ENCODE results near the gene BOK.

BOK gene

GRCh38 chr2:241538838-241539615 is 19.5 kb upstream of the BOK start:
- no peak for FAIRE-seq
- DNase-seq (ENCODE audit: low spot score): no peak

- DNase-seq (ENCODE audit: low spot score): no peak
- no peak for FAIRE-seq
Measured at GRCh38 chr2:241539616-241540374, 18.8 kb upstream of the BOK start.

- FAIRE-seq: no peak
Measured at GRCh38 chr2:241540401-241540770, 18.2 kb upstream of the BOK start.

GRCh38 chr2:241540771-241541561 is 17.6 kb upstream of the BOK start:
- FAIRE-seq (peak; percentile 79), DNase-seq (ENCODE audit: low spot score) (peak; percentile 79)

More at GRCh38 chr2:241540401-241540770, 18.2 kb upstream of the BOK start:
- no peak for DNase-seq (ENCODE audit: low spot score)

GRCh38 chr2:241541564-241542277 is 16.8 kb upstream of the BOK start:
- no peak for FAIRE-seq
- no peak for DNase-seq (ENCODE audit: low spot score)

GRCh38 chr2:241542278-241542605 is 16.3 kb upstream of the BOK start:
- no peak for FAIRE-seq
- DNase-seq (ENCODE audit: low spot score): no peak

GRCh38 chr2:241545106-241545505 is 13.4 kb upstream of the BOK start:
- DNase-seq (ENCODE audit: low spot score) (peak; percentile 61), FAIRE-seq (no peak)

GRCh38 chr2:241545523-241546473 is 12.7 kb upstream of the BOK start:
- FAIRE-seq: peak; percentile 99
- no peak for DNase-seq (ENCODE audit: low spot score)

- FAIRE-seq (peak; percentile 94), DNase-seq (ENCODE audit: low spot score) (peak; percentile 84)
Measured at GRCh38 chr2:241546771-241547498, 11.6 kb upstream of the BOK start.

GRCh38 chr2:241547781-241548450 is 10.6 kb upstream of the BOK start:
- no peak for FAIRE-seq
- no peak for DNase-seq (ENCODE audit: low spot score)

- DNase-seq (ENCODE audit: low spot score) (no peak), FAIRE-seq (no peak)
Measured at GRCh38 chr2:241548451-241548835, 10.1 kb upstream of the BOK start.

GRCh38 chr2:241550616-241551580 is 7.6 kb upstream of the BOK start:
- no peak for FAIRE-seq
- no peak for DNase-seq (ENCODE audit: low spot score)

GRCh38 chr2:241551599-241551997 is 6.9 kb upstream of the BOK start:
- FAIRE-seq (no peak), DNase-seq (ENCODE audit: low spot score) (no peak)

GRCh38 chr2:241551998-241552737 is 6.4 kb upstream of the BOK start:
- no peak for FAIRE-seq

GRCh38 chr2:241553512-241553830 is 5.1 kb upstream of the BOK start:
- FAIRE-seq: no peak
- DNase-seq (ENCODE audit: low spot score): no peak

More at GRCh38 chr2:241551998-241552737, 6.4 kb upstream of the BOK start:
- no peak for DNase-seq (ENCODE audit: low spot score)

- FAIRE-seq: no peak
- DNase-seq (ENCODE audit: low spot score): no peak
Measured at GRCh38 chr2:241553981-241554380, 4.6 kb upstream of the BOK start.

- no peak for DNase-seq (ENCODE audit: low spot score)
- FAIRE-seq: no peak
Measured at GRCh38 chr2:241554610-241555322, 3.8 kb upstream of the BOK start.
